ENCODE data around the gene SLC30A2. TPM values are rescaled to one million over a fixed set of nuclear protein-coding genes. Genes with fewer than 3 reads are reported as not detected.
A peak's percentile ranks its signal among the peaks of the same experiment; 100 is the strongest.

SLC30A2 gene
- total and polyA plus RNA-seq, 9 of the 15 experiments (the other 6 are each of a cell fraction or from before 2014, with no cell fraction given): 0.01 to 0.18 (median 0.06) TPM; not detected in 3

GRCh38 chr1:26035203-26035958 lies 10.5 kb downstream of the SLC30A2 start (continued):
- TF ChIP-seq POLR3A (IDR thresholded peaks at IDR 0.05; ENCODE audit: borderline replicate concordance, extremely low read depth, insufficient read depth, insufficient read length) (no peak), KLF16 (IDR thresholded peaks at IDR 0.05) (no peak), MCM3 (IDR thresholded peaks at IDR 0.05) (no peak), CBFA2T2 (conservative IDR thresholded peaks at IDR 0.05) (no peak), TSHZ1 (CRISPR knock-in tag; IDR thresholded peaks at IDR 0.05) (no peak), NCOA2 (IDR thresholded peaks at IDR 0.05; ENCODE audit: partially characterized antibody in 2 of 2) (no peak), CTBP1 (IDR thresholded peaks at IDR 0.05; ENCODE audit: borderline replicate concordance) (no peak; the same call in 1 of the 2 replicates), BACH1 (tag; IDR thresholded peaks at IDR 0.05) (no peak), MTA3 (IDR thresholded peaks at IDR 0.05; ENCODE audit: borderline replicate concordance) (peak; percentile 74; the same call in 1 of the 2 replicates), YY1 (IDR thresholded peaks at IDR 0.05; ENCODE audit: borderline replicate concordance in 1 of 3, control insufficient read depth in 1 of 3, extremely low read depth in 1 of 3, insufficient read depth in 3 of 3, insufficient read length in 1 of 3, insufficient replicate concordance in 2 of 3, low read depth in 1 of 3, low read length in 2 of 3) (peak in 2 of 3 experiments; percentile 55 to 83), SIRT6 (IDR thresholded peaks at IDR 0.05; ENCODE audit: low read depth, low read length) (no peak), COPS2 (conservative IDR thresholded peaks at IDR 0.05) (no peak), ZNF217 (CRISPR knock-in tag; IDR thresholded peaks at IDR 0.05) (no peak)
- TF ChIP-seq, protein P1, sequence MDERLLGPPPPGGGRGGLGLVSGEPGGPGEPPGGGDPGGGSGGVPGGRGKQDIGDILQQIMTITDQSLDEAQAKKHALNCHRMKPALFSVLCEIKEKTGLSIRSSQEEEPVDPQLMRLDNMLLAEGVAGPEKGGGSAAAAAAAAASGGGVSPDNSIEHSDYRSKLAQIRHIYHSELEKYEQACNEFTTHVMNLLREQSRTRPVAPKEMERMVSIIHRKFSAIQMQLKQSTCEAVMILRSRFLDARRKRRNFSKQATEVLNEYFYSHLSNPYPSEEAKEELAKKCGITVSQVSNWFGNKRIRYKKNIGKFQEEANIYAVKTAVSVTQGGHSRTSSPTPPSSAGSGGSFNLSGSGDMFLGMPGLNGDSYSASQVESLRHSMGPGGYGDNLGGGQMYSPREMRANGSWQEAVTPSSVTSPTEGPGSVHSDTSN (CRISPR knock-in tag; IDR thresholded peaks at IDR 0.05; ENCODE audit: low read depth): no peak
- TF ChIP-seq, protein P1 (tag; conservative IDR thresholded peaks at IDR 0.05; ENCODE audit: low read depth): no peak
- TF ChIP-seq, protein P2, sequence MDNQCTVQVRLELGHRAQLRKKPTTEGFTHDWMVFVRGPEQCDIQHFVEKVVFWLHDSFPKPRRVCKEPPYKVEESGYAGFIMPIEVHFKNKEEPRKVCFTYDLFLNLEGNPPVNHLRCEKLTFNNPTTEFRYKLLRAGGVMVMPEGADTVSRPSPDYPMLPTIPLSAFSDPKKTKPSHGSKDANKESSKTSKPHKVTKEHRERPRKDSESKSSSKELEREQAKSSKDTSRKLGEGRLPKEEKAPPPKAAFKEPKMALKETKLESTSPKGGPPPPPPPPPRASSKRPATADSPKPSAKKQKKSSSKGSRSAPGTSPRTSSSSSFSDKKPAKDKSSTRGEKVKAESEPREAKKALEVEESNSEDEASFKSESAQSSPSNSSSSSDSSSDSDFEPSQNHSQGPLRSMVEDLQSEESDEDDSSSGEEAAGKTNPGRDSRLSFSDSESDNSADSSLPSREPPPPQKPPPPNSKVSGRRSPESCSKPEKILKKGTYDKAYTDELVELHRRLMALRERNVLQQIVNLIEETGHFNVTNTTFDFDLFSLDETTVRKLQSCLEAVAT (IDR thresholded peaks at IDR 0.05): peak in 1 of 2 experiments; percentile 88; a peak in 2 of 4 replicates
